GM12801 (cell line): ENCODE data around the gene RETSAT.

Source experiments
- TF ChIP-seq, protein P1 (sequence below): IDR thresholded peaks from one replicate; pipeline ENCODE4 v1.5.1; 2011; ENCODE audit warnings: control low read depth; ENCODE audit not compliant: insufficient read length; ENCODE audit errors: extremely low read depth

RETSAT gene

GRCh38 chr2:85397925-85398331 lies 43.6 kb upstream of the RETSAT start:
- TF ChIP-seq, protein P1, sequence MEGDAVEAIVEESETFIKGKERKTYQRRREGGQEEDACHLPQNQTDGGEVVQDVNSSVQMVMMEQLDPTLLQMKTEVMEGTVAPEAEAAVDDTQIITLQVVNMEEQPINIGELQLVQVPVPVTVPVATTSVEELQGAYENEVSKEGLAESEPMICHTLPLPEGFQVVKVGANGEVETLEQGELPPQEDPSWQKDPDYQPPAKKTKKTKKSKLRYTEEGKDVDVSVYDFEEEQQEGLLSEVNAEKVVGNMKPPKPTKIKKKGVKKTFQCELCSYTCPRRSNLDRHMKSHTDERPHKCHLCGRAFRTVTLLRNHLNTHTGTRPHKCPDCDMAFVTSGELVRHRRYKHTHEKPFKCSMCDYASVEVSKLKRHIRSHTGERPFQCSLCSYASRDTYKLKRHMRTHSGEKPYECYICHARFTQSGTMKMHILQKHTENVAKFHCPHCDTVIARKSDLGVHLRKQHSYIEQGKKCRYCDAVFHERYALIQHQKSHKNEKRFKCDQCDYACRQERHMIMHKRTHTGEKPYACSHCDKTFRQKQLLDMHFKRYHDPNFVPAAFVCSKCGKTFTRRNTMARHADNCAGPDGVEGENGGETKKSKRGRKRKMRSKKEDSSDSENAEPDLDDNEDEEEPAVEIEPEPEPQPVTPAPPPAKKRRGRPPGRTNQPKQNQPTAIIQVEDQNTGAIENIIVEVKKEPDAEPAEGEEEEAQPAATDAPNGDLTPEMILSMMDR = no peak

- TF ChIP-seq, protein P1 = no peak
Measured at GRCh38 chr2:85396531-85397470, 42.5 kb upstream of the RETSAT start.

GRCh38 chr2:85395912-85396475 lies 41.7 kb upstream of the RETSAT start:
- TF ChIP-seq, protein P1 = no peak

GRCh38 chr2:85394976-85395375 lies 40.6 kb upstream of the RETSAT start:
- TF ChIP-seq, protein P1 = no peak

- TF ChIP-seq, protein P1 = no peak
Measured at GRCh38 chr2:85394261-85394681, 39.9 kb upstream of the RETSAT start.

- TF ChIP-seq, protein P1 = no peak
Measured at GRCh38 chr2:85393836-85394235, 39.5 kb upstream of the RETSAT start.

- TF ChIP-seq, protein P1 = no peak
Measured at GRCh38 chr2:85390941-85391669, 36.8 kb upstream of the RETSAT start.
